Left ventricle myocardium inferior (tissue), 1 donor: ENCODE measurements around the gene PDLIM5. TPM values are rescaled to one million over a fixed set of nuclear protein-coding genes. Genes with fewer than 3 reads are reported as not detected.
A peak's percentile ranks its signal among the peaks of the same experiment; 100 is the strongest.

ENCODE experiments used
- DNase-seq: peaks from one replicate; pipeline ENCODE4 v3.0.0-alpha.2; 2020
- H3K27ac ChIP-seq: fragments of 200-600 bp; replicated peaks from 2 replicates; pipeline ENCODE4 v1.8.0; 2021
- H3K27me3 ChIP-seq: fragments of 200-600 bp; 2 replicates; pipeline ENCODE4 v1.8.0; 2021; ENCODE audit warnings: low read depth
- H3K36me3 ChIP-seq: fragments of 200-600 bp; 2 replicates; pipeline ENCODE4 v1.8.0; 2021
- H3K4me1 ChIP-seq: fragments of 200-600 bp; 2 replicates; pipeline ENCODE4 v1.8.0; 2021
- H3K4me3 ChIP-seq: fragments of 200-600 bp; 2 replicates; pipeline ENCODE4 v1.8.0; 2021; ENCODE audit warnings: mild to moderate bottlenecking, moderate library complexity
- H3K9me3 ChIP-seq: fragments of 200-600 bp; replicated peaks from 2 replicates; pipeline ENCODE4 v1.8.0; 2021
- CTCF ChIP-seq: fragments of 200-600 bp; IDR thresholded peaks from 2 replicates; pipeline ENCODE4 v1.8.0; 2021; ENCODE audit warnings: antibody characterized with exemption, mild to moderate bottlenecking, borderline replicate concordance
- intact Hi-C: fragments of 100-400 bp; cut with micrococcal nuclease; formaldehyde crosslinking; loops from one replicate; pipeline ENCODE4 v1.11.0; 2022
- total RNA-seq: library from RNA; stranded (reverse); fragmentation: NEBNext Ultra II Directional; extraction: Animal tissue kit (Norgen Biotek cat#: 25700); gene quantifications from one replicate; pipeline ENCODE4 v1.2.1, GENCODE V29; 2021
- donor health status: DM: no; HTN: yes; CAD: no; lungs with severe emphysema.

The PDLIM5 gene
- total RNA-seq, 1 donor from 2014 or later = 982 TPM

- Histone ChIP-seq H3K36me3 (peaks cover 54% of the 10 kb centered on the region), H3K27ac (peak overlapping the region; percentile 28), H3K9me3 (no peaks in the 10 kb centered on the region), H3K4me1 (peaks cover 87% of the 10 kb centered on the region), H3K27me3 (no peaks in the 10 kb centered on the region), H3K4me3 (no peak overlapping the region)
- intact Hi-C loops = no loop called here
- no peak for TF ChIP-seq CTCF
- no peak for DNase-seq
Measured at GRCh38 chr4:94590493-94590892, 138.8 kb downstream of the PDLIM5 start.

- no peak for TF ChIP-seq CTCF
- Histone ChIP-seq H3K9me3 (no peaks in the 10 kb centered on the region), H3K4me3 (no peak overlapping the region), H3K36me3 (peaks cover 46% of the 10 kb centered on the region), H3K27me3 (no peaks in the 10 kb centered on the region), H3K27ac (no peak overlapping the region), H3K4me1 (peaks cover 85% of the 10 kb centered on the region)
- DNase-seq = no peak
- intact Hi-C loops = no loop called here
Measured at GRCh38 chr4:94591289-94591688, 139.5 kb downstream of the PDLIM5 start.

- no peak for DNase-seq
- Histone ChIP-seq H3K36me3 (peaks cover 15% of the 10 kb centered on the region), H3K4me1 (peaks cover 60% of the 10 kb centered on the region), H3K27me3 (no peaks in the 10 kb centered on the region), H3K27ac (peak overlapping the region; percentile 24), H3K9me3 (no peaks in the 10 kb centered on the region), H3K4me3 (no peak overlapping the region)
- no peak for TF ChIP-seq CTCF
- intact Hi-C loops = no loop called here
Measured at GRCh38 chr4:94595013-94595412, 143.3 kb downstream of the PDLIM5 start.

- peaks cover 51% of the 10 kb centered on the region for H3K4me1 ChIP-seq
- intact Hi-C loops = loop anchor here (2.0 kb wide), 1 partner anchor 189 kb away; no protein-coding TSS in a partner anchor
- no peaks in the 10 kb centered on the region for H3K9me3 ChIP-seq
- H3K36me3 ChIP-seq = peaks cover 15% of the 10 kb centered on the region
- no peak overlapping the region for H3K4me3 ChIP-seq
- H3K27me3 ChIP-seq = no peaks in the 10 kb centered on the region
- peak; percentile 73 for TF ChIP-seq CTCF
- H3K27ac ChIP-seq = no peak overlapping the region
- no peak for DNase-seq
Measured at GRCh38 chr4:94595880-94596483, 144.2 kb downstream of the PDLIM5 start.

GRCh38 chr4:94598758-94599157 is 147.0 kb downstream of the PDLIM5 start:
- intact Hi-C loops = no loop called here
- TF ChIP-seq CTCF = no peak
- Histone ChIP-seq H3K27ac (no peak overlapping the region), H3K27me3 (no peaks in the 10 kb centered on the region), H3K4me3 (no peak overlapping the region), H3K9me3 (no peaks in the 10 kb centered on the region), H3K36me3 (no peaks in the 10 kb centered on the region), H3K4me1 (peaks cover 31% of the 10 kb centered on the region)
- no peak for DNase-seq
